HepG2 (cell line): ENCODE data around the gene ZMIZ1. TPM values are rescaled to one million over a fixed set of nuclear protein-coding genes. Genes with fewer than 3 reads are reported as not detected.

Experiments used
- PAF1 ChIP-seq: IDR thresholded peaks from 2 replicates; pipeline ENCODE4 v1.6.1; 2016; ENCODE audit warnings: missing genetic modification reagents, missing compliant biosample characterization
- ZNF333 ChIP-seq: sonication (generic); formaldehyde crosslinking; IDR thresholded peaks from 2 replicates; pipeline ENCODE4 v1.4.0; 2020; ENCODE audit warnings: mild to moderate bottlenecking, missing genetic modification reagents, borderline replicate concordance
- polyA plus RNA-seq, 8 experiments: library from polyadenylated mRNA; depleted of rRNA in 3 of 8; stranded (reverse) in 7 of 8; unstranded in 1 of 8; fragments of >200 nt; fragmentation: Illumina TruSeq in 4 of 8; extraction: Trizol in 4 of 8; gene quantifications; 2 replicates each; pipeline versions ENCODE4 v1.2.1 to v1.2.3, GENCODE V29; 2011 to 2016; ENCODE audit warnings: low read depth in 4 of 8, missing spikeins in 1 of 8, mixed read lengths in 1 of 8; ENCODE audit not compliant: insufficient read depth in 1 of 8
- total RNA-seq, 5 experiments: library from RNA; depleted of rRNA; stranded (reverse); fragments of >200 nt; fragmentation: Illumina TruSeq; extraction: Trizol; gene quantifications; 2 replicates each; pipeline ENCODE4 v1.2.3, GENCODE V29; 2016; ENCODE audit warnings: low read depth in 1 of 5
- TF ChIP-seq, protein P1 (sequence below): sonication (generic); formaldehyde crosslinking; conservative IDR thresholded peaks from 2 replicates; pipeline ENCODE4 v1.4.0; 2020; ENCODE audit warnings: mild to moderate bottlenecking, missing genetic modification reagents, moderate library complexity
- TF ChIP-seq, protein P2 (sequence below): sonication (generic); formaldehyde crosslinking; conservative IDR thresholded peaks from 2 replicates; pipeline ENCODE4 v1.8.0; 2022; ENCODE audit warnings: missing genetic modification reagents
- TF ChIP-seq, protein P3 (sequence below): sonication (generic); formaldehyde crosslinking; IDR thresholded peaks from 2 replicates; pipeline ENCODE4 v1.5.0; 2020; ENCODE audit warnings: mild to moderate bottlenecking, missing genetic modification reagents, moderate library complexity

ZMIZ1 gene
- total and polyA plus RNA-seq, 2 of the 13 experiments (the other 11 are each of a cell fraction or from before 2014, with no cell fraction given), result 5.3 to 10.2 TPM

DNA sequence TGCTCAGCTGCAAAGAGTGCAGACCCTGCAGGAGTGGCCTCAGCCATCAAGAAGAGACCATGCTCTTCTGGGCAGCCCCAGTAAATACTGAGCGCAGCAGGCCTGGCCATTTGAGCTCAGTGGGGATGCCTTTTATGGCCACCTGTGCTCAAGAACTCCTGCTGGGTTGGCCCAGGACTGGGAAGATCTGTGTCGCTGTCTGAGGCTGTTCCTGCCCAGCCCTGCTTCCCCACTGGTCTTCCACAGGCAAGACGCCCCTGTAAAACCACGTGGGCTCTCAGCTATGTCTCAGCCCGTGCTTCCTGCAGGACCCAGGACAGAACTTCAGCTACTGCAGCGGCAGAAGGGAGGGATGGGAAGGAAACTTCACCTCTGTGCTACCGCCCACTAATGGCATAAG is 268.0 kb downstream of the ZMIZ1 start (continued):
- TF ChIP-seq, protein P1, sequence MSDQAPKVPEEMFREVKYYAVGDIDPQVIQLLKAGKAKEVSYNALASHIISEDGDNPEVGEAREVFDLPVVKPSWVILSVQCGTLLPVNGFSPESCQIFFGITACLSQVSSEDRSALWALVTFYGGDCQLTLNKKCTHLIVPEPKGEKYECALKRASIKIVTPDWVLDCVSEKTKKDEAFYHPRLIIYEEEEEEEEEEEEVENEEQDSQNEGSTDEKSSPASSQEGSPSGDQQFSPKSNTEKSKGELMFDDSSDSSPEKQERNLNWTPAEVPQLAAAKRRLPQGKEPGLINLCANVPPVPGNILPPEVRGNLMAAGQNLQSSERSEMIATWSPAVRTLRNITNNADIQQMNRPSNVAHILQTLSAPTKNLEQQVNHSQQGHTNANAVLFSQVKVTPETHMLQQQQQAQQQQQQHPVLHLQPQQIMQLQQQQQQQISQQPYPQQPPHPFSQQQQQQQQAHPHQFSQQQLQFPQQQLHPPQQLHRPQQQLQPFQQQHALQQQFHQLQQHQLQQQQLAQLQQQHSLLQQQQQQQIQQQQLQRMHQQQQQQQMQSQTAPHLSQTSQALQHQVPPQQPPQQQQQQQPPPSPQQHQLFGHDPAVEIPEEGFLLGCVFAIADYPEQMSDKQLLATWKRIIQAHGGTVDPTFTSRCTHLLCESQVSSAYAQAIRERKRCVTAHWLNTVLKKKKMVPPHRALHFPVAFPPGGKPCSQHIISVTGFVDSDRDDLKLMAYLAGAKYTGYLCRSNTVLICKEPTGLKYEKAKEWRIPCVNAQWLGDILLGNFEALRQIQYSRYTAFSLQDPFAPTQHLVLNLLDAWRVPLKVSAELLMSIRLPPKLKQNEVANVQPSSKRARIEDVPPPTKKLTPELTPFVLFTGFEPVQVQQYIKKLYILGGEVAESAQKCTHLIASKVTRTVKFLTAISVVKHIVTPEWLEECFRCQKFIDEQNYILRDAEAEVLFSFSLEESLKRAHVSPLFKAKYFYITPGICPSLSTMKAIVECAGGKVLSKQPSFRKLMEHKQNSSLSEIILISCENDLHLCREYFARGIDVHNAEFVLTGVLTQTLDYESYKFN (CRISPR knock-in tag), result no peak
- TF ChIP-seq, protein P2, sequence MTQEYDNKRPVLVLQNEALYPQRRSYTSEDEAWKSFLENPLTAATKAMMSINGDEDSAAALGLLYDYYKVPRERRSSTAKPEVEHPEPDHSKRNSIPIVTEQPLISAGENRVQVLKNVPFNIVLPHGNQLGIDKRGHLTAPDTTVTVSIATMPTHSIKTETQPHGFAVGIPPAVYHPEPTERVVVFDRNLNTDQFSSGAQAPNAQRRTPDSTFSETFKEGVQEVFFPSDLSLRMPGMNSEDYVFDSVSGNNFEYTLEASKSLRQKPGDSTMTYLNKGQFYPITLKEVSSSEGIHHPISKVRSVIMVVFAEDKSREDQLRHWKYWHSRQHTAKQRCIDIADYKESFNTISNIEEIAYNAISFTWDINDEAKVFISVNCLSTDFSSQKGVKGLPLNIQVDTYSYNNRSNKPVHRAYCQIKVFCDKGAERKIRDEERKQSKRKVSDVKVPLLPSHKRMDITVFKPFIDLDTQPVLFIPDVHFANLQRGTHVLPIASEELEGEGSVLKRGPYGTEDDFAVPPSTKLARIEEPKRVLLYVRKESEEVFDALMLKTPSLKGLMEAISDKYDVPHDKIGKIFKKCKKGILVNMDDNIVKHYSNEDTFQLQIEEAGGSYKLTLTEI, result no peak
- TF ChIP-seq ZNF333 (CRISPR knock-in tag) (no peak), PAF1 (CRISPR knock-in tag) (no peak)
- TF ChIP-seq, protein P3, sequence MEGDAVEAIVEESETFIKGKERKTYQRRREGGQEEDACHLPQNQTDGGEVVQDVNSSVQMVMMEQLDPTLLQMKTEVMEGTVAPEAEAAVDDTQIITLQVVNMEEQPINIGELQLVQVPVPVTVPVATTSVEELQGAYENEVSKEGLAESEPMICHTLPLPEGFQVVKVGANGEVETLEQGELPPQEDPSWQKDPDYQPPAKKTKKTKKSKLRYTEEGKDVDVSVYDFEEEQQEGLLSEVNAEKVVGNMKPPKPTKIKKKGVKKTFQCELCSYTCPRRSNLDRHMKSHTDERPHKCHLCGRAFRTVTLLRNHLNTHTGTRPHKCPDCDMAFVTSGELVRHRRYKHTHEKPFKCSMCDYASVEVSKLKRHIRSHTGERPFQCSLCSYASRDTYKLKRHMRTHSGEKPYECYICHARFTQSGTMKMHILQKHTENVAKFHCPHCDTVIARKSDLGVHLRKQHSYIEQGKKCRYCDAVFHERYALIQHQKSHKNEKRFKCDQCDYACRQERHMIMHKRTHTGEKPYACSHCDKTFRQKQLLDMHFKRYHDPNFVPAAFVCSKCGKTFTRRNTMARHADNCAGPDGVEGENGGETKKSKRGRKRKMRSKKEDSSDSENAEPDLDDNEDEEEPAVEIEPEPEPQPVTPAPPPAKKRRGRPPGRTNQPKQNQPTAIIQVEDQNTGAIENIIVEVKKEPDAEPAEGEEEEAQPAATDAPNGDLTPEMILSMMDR (CRISPR knock-in tag), result no peak
- TF ChIP-seq, all 625 proteins: peak for 0
